Fibroblast of lung (primary cell): ENCODE measurements around the gene RNF5. TPM values are rescaled to one million over a fixed set of nuclear protein-coding genes. Genes with fewer than 3 reads are reported as not detected.

Source experiments
- DNase-seq, 2 donors: peaks; one replicate each; pipeline versions ENCODE4 v3.0.0 to v3.0.0-alpha.2; 2010; ENCODE audit warnings: low read depth in 2 of 2
- H2AFZ ChIP-seq: 2 replicates; pipeline ENCODE4 v1.5.1; 2012; ENCODE audit warnings: low read length, control low read depth, inconsistent platforms
- H3K27ac ChIP-seq: 2 replicates; pipeline ENCODE4 v1.5.1; 2011; ENCODE audit warnings: low read length, control low read depth; ENCODE audit not compliant: insufficient read depth
- H3K27me3 ChIP-seq: 2 replicates; pipeline ENCODE4 v1.5.1; 2011; ENCODE audit warnings: mild to moderate bottlenecking, low read length; ENCODE audit not compliant: control insufficient read depth, insufficient read depth
- H3K36me3 ChIP-seq: 2 replicates; pipeline ENCODE4 v1.5.1; 2011; ENCODE audit warnings: low read length; ENCODE audit not compliant: control insufficient read depth, insufficient read depth
- H3K4me1 ChIP-seq: 2 replicates; pipeline ENCODE4 v1.5.1; 2011; ENCODE audit warnings: low read length; ENCODE audit not compliant: control insufficient read depth, insufficient read depth; ENCODE audit errors: extremely low read depth
- H3K4me2 ChIP-seq: 2 replicates; pipeline ENCODE4 v1.5.1; 2011; ENCODE audit warnings: low read length, control low read depth; ENCODE audit not compliant: insufficient read depth; ENCODE audit errors: extremely low read depth
- H3K4me3 ChIP-seq, 4 experiments: fragments of 200-600 bp in 1 of 4; sonication (generic) in 1 of 4; replicated peaks in 1 of 4; 2 replicates each; pipeline ENCODE4 v1.5.1; 2011 to 2016; ENCODE audit warnings: low read length in 4 of 4, low read depth in 3 of 4, mild to moderate bottlenecking in 3 of 4, control low read depth in 2 of 4, inconsistent platforms in 1 of 4, mixed read lengths in 1 of 4; ENCODE audit not compliant: insufficient read depth in 1 of 4; ENCODE audit errors: control extremely low read depth in 1 of 4
- H3K79me2 ChIP-seq: 2 replicates; pipeline ENCODE4 v1.5.1; 2012; ENCODE audit warnings: mild to moderate bottlenecking, low read length, inconsistent platforms; ENCODE audit not compliant: control insufficient read depth, insufficient read depth
- H3K9ac ChIP-seq: 2 replicates; pipeline ENCODE4 v1.5.1; 2011; ENCODE audit warnings: mild to moderate bottlenecking, low read length, control low read depth; ENCODE audit not compliant: insufficient read depth
- H3K9me3 ChIP-seq: 2 replicates; pipeline ENCODE4 v1.5.1; 2012; ENCODE audit warnings: low read depth, low read length; ENCODE audit not compliant: control insufficient read depth, insufficient read depth
- H4K20me1 ChIP-seq: 2 replicates; pipeline ENCODE4 v1.5.1; 2011; ENCODE audit warnings: low read length; ENCODE audit not compliant: control insufficient read depth, insufficient read depth; ENCODE audit errors: extremely low read depth
- EZH2 ChIP-seq: IDR thresholded peaks from 2 replicates; pipeline ENCODE4 v1.5.1; 2012; ENCODE audit warnings: low read length, control low read depth, mild to moderate bottlenecking; ENCODE audit errors: missing control alignments
- polyA plus RNA-seq, 2 donors: library from polyadenylated mRNA; depleted of rRNA in 1 of 2; stranded (reverse) in 1 of 2; unstranded in 1 of 2; fragments of >200 nt; gene quantifications; 2 replicates each; pipeline ENCODE4 v1.2.1, GENCODE V29; 2011 to 2012; ENCODE audit warnings: missing spikeins in 1 of 2
- total RNA-seq: library from RNA; depleted of rRNA; stranded (reverse); fragments of >200 nt; gene quantifications from 2 replicates; pipeline ENCODE4 v1.2.1, GENCODE V29; 2014
- TF ChIP-seq, protein P1 (sequence below), 2 donors: IDR thresholded peaks in 1 of 2; conservative IDR thresholded peaks in 1 of 2; 1 replicate in 1 of 2; 2 replicates in 1 of 2; pipeline ENCODE4 v1.5.1; 2011 to 2012; ENCODE audit warnings: low read length in 2 of 2, control low read depth in 1 of 2, inconsistent platforms in 1 of 2, low read depth in 1 of 2, mild to moderate bottlenecking in 1 of 2

Gene RNF5
- total and polyA plus RNA-seq, 2 donors (not counting 1 experiment from before 2014, with no cell fraction given), result 23.9 to 63.4 TPM

DNA sequence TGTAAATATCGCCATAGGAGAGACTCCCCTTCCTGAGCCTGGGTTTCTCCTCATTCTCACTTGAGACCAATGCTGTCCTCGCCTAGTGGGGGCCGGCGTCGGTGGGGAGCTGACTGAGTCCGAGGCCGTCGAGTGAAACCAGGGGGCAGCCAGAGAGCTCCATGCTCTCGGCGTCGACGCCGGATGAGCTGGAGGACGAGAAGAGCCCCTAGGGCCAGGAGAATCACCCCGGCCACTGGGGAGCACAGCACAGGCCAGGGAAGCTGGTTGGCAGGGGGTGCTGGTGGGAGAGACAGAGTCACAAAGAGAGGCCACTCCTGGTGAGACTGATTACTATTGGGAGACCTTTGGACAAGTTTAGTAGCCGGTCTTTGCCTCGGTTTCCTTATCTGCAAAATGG lies 20.7 kb downstream of the RNF5 start:
- TF ChIP-seq, protein P1, sequence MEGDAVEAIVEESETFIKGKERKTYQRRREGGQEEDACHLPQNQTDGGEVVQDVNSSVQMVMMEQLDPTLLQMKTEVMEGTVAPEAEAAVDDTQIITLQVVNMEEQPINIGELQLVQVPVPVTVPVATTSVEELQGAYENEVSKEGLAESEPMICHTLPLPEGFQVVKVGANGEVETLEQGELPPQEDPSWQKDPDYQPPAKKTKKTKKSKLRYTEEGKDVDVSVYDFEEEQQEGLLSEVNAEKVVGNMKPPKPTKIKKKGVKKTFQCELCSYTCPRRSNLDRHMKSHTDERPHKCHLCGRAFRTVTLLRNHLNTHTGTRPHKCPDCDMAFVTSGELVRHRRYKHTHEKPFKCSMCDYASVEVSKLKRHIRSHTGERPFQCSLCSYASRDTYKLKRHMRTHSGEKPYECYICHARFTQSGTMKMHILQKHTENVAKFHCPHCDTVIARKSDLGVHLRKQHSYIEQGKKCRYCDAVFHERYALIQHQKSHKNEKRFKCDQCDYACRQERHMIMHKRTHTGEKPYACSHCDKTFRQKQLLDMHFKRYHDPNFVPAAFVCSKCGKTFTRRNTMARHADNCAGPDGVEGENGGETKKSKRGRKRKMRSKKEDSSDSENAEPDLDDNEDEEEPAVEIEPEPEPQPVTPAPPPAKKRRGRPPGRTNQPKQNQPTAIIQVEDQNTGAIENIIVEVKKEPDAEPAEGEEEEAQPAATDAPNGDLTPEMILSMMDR (conservative IDR thresholded peaks at IDR 0.05 in 1 of 2, IDR thresholded peaks at IDR 0.05 in 1 of 2; ENCODE audit: low read depth in 1 of 2, low read length in 2 of 2), result no peak
- no peak for TF ChIP-seq EZH2
- H2AFZ ChIP-seq, result no peak overlapping the region
- H3K9ac ChIP-seq, result no peak overlapping the region
- no peak for DNase-seq
- no peak overlapping the region for H3K4me2 ChIP-seq
- no peaks in the 10 kb centered on the region for H3K36me3 ChIP-seq
- peaks cover 6% of the 10 kb centered on the region for H3K4me1 ChIP-seq
- no peaks in the 10 kb centered on the region for H3K9me3 ChIP-seq
- peaks cover 9% of the 10 kb centered on the region for H3K27me3 ChIP-seq
- no peaks in the 10 kb centered on the region for H3K79me2 ChIP-seq
- H3K27ac ChIP-seq, result no peak overlapping the region
- H4K20me1 ChIP-seq, result no peaks in the 10 kb centered on the region
- H3K4me3 ChIP-seq, result no peak overlapping the region

DNA sequence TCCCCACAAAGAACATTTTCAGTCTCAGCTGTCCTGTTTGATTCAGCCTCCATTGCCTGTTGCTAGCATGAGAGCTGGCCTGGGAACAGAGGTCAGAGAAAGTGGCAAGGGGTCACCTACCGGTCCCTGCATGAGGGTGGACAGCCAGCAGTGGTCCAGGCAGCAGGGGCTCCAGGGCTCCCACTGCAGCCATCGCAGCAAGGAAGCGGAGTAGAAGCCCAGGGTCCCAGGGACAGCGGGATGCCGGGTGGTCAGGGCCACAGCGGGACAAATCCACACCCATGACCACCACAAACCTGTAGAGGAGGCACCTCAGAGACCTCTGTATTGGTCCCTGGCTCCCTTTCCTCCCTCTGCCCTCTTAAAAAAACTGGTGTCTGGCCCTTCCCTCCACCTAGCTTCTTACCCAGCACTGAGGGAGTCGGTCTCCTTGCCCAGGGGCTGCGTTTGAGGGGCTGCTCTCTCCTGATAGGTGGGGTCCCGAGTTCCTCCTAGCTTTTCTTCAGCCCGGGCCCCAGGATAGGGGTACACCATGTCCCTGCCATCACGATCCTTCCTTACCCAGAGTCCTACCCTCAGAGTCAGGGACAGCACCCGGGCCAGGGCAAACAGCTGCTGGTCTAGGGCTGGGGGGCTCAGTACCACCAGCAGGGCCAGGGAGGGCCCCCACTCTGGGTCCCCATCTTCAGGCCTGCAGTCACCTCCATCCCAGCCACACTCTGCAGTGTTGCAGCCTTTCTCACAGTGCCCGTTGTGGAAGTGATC lies 22.7 kb downstream of the RNF5 start:
- Histone ChIP-seq H3K36me3 (no peaks in the 10 kb centered on the region), H3K79me2 (no peaks in the 10 kb centered on the region), H3K4me3 (no peak overlapping the region), H3K27me3 (peaks cover 9% of the 10 kb centered on the region), H4K20me1 (no peaks in the 10 kb centered on the region), H3K9me3 (no peaks in the 10 kb centered on the region), H3K9ac (no peak overlapping the region), H3K4me1 (peaks cover 6% of the 10 kb centered on the region), H3K27ac (no peak overlapping the region), H2AFZ (no peak overlapping the region), H3K4me2 (no peak overlapping the region)
- no peak for DNase-seq
- TF ChIP-seq, protein P1 (conservative IDR thresholded peaks at IDR 0.05 in 1 of 2, IDR thresholded peaks at IDR 0.05 in 1 of 2; ENCODE audit: low read depth in 1 of 2, low read length in 2 of 2), result no peak
- TF ChIP-seq EZH2, result no peak

DNA sequence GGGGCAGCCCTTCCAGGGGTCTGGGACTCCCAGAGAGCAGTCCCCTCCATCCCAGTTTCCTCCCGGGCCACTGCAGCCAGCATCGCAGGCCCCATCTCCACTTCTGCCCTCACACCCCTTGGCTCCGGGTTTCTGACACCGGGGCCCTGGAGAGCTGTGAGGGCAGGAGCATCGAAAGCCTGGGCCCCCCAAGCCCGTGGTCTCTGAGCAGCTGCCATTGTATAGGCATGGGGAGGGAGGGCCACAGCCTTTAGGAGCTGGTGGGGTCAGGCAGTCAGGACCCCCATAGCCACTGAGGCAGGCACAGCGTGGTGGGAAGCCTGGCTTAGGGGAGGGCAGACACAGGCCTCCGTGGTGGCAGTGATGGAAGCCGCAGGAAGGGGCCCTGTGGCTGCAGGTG lies 24.0 kb downstream of the RNF5 start:
- Histone ChIP-seq H3K9me3 (no peaks in the 10 kb centered on the region), H3K27ac (no peak overlapping the region), H3K27me3 (peaks cover 9% of the 10 kb centered on the region), H3K79me2 (no peaks in the 10 kb centered on the region), H4K20me1 (no peaks in the 10 kb centered on the region), H3K4me2 (no peak overlapping the region), H3K36me3 (no peaks in the 10 kb centered on the region), H3K4me3 (no peak overlapping the region), H2AFZ (no peak overlapping the region), H3K9ac (no peak overlapping the region), H3K4me1 (peaks cover under 1% of the 10 kb centered on the region)
- TF ChIP-seq EZH2, result no peak
- TF ChIP-seq, protein P1 (conservative IDR thresholded peaks at IDR 0.05 in 1 of 2, IDR thresholded peaks at IDR 0.05 in 1 of 2; ENCODE audit: low read depth in 1 of 2, low read length in 2 of 2), result no peak
- DNase-seq, result no peak
